ENCODE data around the gene ALK. TPM values are rescaled to one million over a fixed set of nuclear protein-coding genes. Genes with fewer than 3 reads are reported as not detected.

ALK gene
- total RNA-seq, 1 experiment from 2014 or later: not detected

- H2BK20ac ChIP-seq (ENCODE audit: low read depth, low read length, poor library complexity, severe bottlenecking): no peak overlapping the region
- no peaks in the 10 kb centered on the region for H3K23me2 ChIP-seq (ENCODE audit: insufficient read length, low read depth, low read length, poor library complexity, severe bottlenecking)
- H3K9ac ChIP-seq (ENCODE audit: extremely low read depth, insufficient read length, low read length): no peak overlapping the region
- H3K4me2 ChIP-seq (ENCODE audit: insufficient read depth, insufficient read length, low read length): no peak overlapping the region
- DNase-seq: no peak
- no peak overlapping the region for H4K5ac ChIP-seq (ENCODE audit: insufficient read length, low read depth, low read length)
- H2AFZ ChIP-seq (ENCODE audit: low read length): no peak overlapping the region
- H2BK5ac ChIP-seq (ENCODE audit: insufficient read length, low read length): no peak overlapping the region
- no peaks in the 10 kb centered on the region for H3K9me3 ChIP-seq (ENCODE audit: control insufficient read depth, low read depth, low read length)
- no peak for TF ChIP-seq CTCF (conservative IDR thresholded peaks at IDR 0.05)
- Mint-ChIP-seq H3K4me3 (no peak overlapping the region), H3K4me1 (peaks cover 13 to 14% of the 10 kb centered on the region in 2 experiments), H3K27me3 (ENCODE audit: low read depth) (peaks cover 1% of the 10 kb centered on the region; the same call in 1 of the 2 replicates), H3K36me3 (ENCODE audit: insufficient read depth in 1 of 3, low read depth in 3 of 3) (no peaks in the 10 kb centered on the region; a peak in 1 of 7 replicates), H3K27ac (no peak overlapping the region), H3K9me3 (peaks cover 0 to 2% of the 10 kb centered on the region in 2 experiments; a peak in 1 of 5 replicates)
- no peak overlapping the region for H3K14ac ChIP-seq (ENCODE audit: insufficient read depth, low read length)
- no peak overlapping the region for H4K91ac ChIP-seq (ENCODE audit: insufficient read length, low read depth, low read length)
- no peak overlapping the region for H2AK5ac ChIP-seq (ENCODE audit: insufficient read length, low read length)
- no peak overlapping the region for H3K4ac ChIP-seq (ENCODE audit: low read depth, low read length)
- H2BK120ac ChIP-seq (ENCODE audit: low read depth, low read length, poor library complexity, severe bottlenecking): no peak overlapping the region
- no peak overlapping the region for H3T11ph ChIP-seq (ENCODE audit: low read length)
- no peak overlapping the region for H2BK15ac ChIP-seq (ENCODE audit: low read depth, low read length)
- H3K4me1 ChIP-seq (ENCODE audit: insufficient read depth, low read length): no peaks in the 10 kb centered on the region
- no peaks in the 10 kb centered on the region; the same call in 1 of the 2 replicates for H3K27me3 ChIP-seq (ENCODE audit: insufficient read depth, low read length)
- no peak overlapping the region for H3K56ac ChIP-seq (ENCODE audit: insufficient read length, low read depth, low read length)
- H4K8ac ChIP-seq (replicated peaks; ENCODE audit: insufficient read length, low read depth, low read length): no peak overlapping the region
- no peak overlapping the region for H3K23ac ChIP-seq (ENCODE audit: insufficient read length, low read depth, low read length)
- no CpG with 5 or more reads among the region's 11 CpGs for WGBS (ENCODE audit: extremely low coverage, insufficient read length, low lambda C conversion rate)
- no peaks in the 10 kb centered on the region for H4K20me1 ChIP-seq (ENCODE audit: control insufficient read depth, insufficient read depth, insufficient read length)
- no peak overlapping the region for H2BK12ac ChIP-seq (ENCODE audit: insufficient read length, low read depth, low read length)
- H3K79me2 ChIP-seq (ENCODE audit: insufficient read depth, low read length): no peaks in the 10 kb centered on the region
- H3K27ac ChIP-seq (ENCODE audit: insufficient read length, low read depth, low read length): no peak overlapping the region
- H3K18ac ChIP-seq (ENCODE audit: insufficient read length, low read depth, low read length): no peak overlapping the region
- no peaks in the 10 kb centered on the region for H3K79me1 ChIP-seq (ENCODE audit: insufficient read depth, low read depth, low read length, poor library complexity, severe bottlenecking)
These were observed 652.2 kb downstream of the ALK start for GRCh38 chr2:29269095-29269764.
